Caco-2 (cell line): Measurements from ENCODE around the gene KCNJ1. TPM values are rescaled to one million over a fixed set of nuclear protein-coding genes. Genes with fewer than 3 reads are reported as not detected.

Source experiments
- BruUV-seq: library from RNA; stranded (reverse); fragments of 400-500 nt; replicated peaks from 2 replicates; lab custom pipeline; 2021; lab: Mats Ljungman, UMichigan
- CTCF ChIA-PET: fragments of 300-600 bp; sonication (Branson Sonifier 250); formaldehyde crosslinking; loops from one replicate; lab custom pipeline; 2022; ENCODE audit warnings: antibody characterized with exemption; lab: Charles Lee
- POLR2A ChIA-PET: fragments of 300-600 bp; sonication (Branson Sonifier 250); formaldehyde crosslinking; loops from one replicate; lab custom pipeline; 2022; ENCODE audit warnings: antibody characterized with exemption; lab: Charles Lee
- DNase-seq, 2 experiments: peaks; one replicate each; pipeline versions ENCODE4 v3.0.0 to v3.0.0-alpha.2; 2020 to 2022
- H3K27me3 ChIP-seq: replicated peaks from 2 replicates; pipeline ENCODE4 v1.6.0; 2011; ENCODE audit warnings: low read length; ENCODE audit not compliant: control insufficient read depth, insufficient read depth
- H3K36me3 ChIP-seq: 2 replicates; pipeline ENCODE4 v1.5.1; 2011; ENCODE audit warnings: low read length; ENCODE audit not compliant: control insufficient read depth, insufficient read depth
- H3K4me1 ChIP-seq: fragments of 250-450 bp; sonication (Bioruptor Pico); 2 replicates; pipeline ENCODE4 v1.5.1; 2020; ENCODE audit warnings: mild to moderate bottlenecking
- H3K4me3 ChIP-seq: 2 replicates; pipeline ENCODE4 v1.5.1; 2011; ENCODE audit warnings: low read depth, mild to moderate bottlenecking, control low read depth, low read length
- H3K9me3 ChIP-seq: fragments of 250-450 bp; sonication (Bioruptor Pico); 2 replicates; pipeline ENCODE4 v1.5.1; 2020; ENCODE audit warnings: mild to moderate bottlenecking, moderate library complexity
- H3K27ac Mint-ChIP-seq: one replicate; pipeline ENCODE4 v1.8.0; 2022; ENCODE audit warnings: mixed read lengths; ENCODE audit not compliant: unreplicated experiment
- H3K27me3 Mint-ChIP-seq: one replicate; pipeline ENCODE4 v1.8.0; 2022; ENCODE audit warnings: mixed read lengths; ENCODE audit not compliant: insufficient read depth, unreplicated experiment
- H3K36me3 Mint-ChIP-seq: one replicate; pipeline ENCODE4 v1.8.0; 2022; ENCODE audit warnings: mild to moderate bottlenecking, mixed read lengths; ENCODE audit not compliant: insufficient read depth, unreplicated experiment
- H3K4me1 Mint-ChIP-seq: one replicate; pipeline ENCODE4 v1.8.0; 2022; ENCODE audit warnings: low read depth, mixed read lengths; ENCODE audit not compliant: unreplicated experiment
- H3K4me3 Mint-ChIP-seq: one replicate; pipeline ENCODE4 v1.8.0; 2022; ENCODE audit warnings: mild to moderate bottlenecking, moderate library complexity, mixed read lengths; ENCODE audit not compliant: unreplicated experiment
- H3K9me3 Mint-ChIP-seq: one replicate; pipeline ENCODE4 v1.8.0; 2022; ENCODE audit warnings: mixed read lengths; ENCODE audit not compliant: unreplicated experiment
- intact Hi-C: fragments of 100-400 bp; cut with micrococcal nuclease; formaldehyde crosslinking; loops from one replicate; pipeline ENCODE4 v1.10.0; 2022; ENCODE audit not compliant: unreplicated experiment
- total RNA-seq: library from RNA; stranded (reverse); gene quantifications from 2 replicates; pipeline ENCODE4 v1.2.3, GENCODE V29; 2022
- TF ChIP-seq, protein P1 (sequence below), 2 experiments: fragments of 200-600 bp in 1 of 2; IDR thresholded peaks; 1 replicate in 1 of 2; 2 replicates in 1 of 2; pipeline versions ENCODE4 v1.5.1 to v1.8.0; 2011 to 2022; ENCODE audit warnings: antibody characterized with exemption in 1 of 2, control low read depth in 1 of 2, inconsistent platforms in 1 of 2, low read depth in 1 of 2, low read length in 1 of 2, mild to moderate bottlenecking in 1 of 2, moderate library complexity in 1 of 2; ENCODE audit not compliant: insufficient read depth in 1 of 2, severe bottlenecking in 1 of 2, unreplicated experiment in 1 of 2

Gene KCNJ1
- total RNA-seq, 1 experiment from 2014 or later: not detected

- Mint-ChIP-seq H3K4me3 (no peak overlapping the region), H3K9me3 (no peaks in the 10 kb centered on the region), H3K36me3 (peaks cover 6% of the 10 kb centered on the region), H3K4me1 (peaks cover 8% of the 10 kb centered on the region), H3K27me3 (no peaks in the 10 kb centered on the region), H3K27ac (no peak overlapping the region)
- no TSS peak for BruUV-seq
- Histone ChIP-seq H3K9me3 (peaks cover 3% of the 10 kb centered on the region; the same call in 1 of the 2 replicates), H3K4me1 (peaks cover 10% of the 10 kb centered on the region), H3K36me3 (no peaks in the 10 kb centered on the region), H3K4me3 (no peak overlapping the region), H3K27me3 (no peaks in the 10 kb centered on the region)
- POLR2A ChIA-PET: no interaction called here
- intact Hi-C loops: no loop called here
- TF ChIP-seq, protein P1, sequence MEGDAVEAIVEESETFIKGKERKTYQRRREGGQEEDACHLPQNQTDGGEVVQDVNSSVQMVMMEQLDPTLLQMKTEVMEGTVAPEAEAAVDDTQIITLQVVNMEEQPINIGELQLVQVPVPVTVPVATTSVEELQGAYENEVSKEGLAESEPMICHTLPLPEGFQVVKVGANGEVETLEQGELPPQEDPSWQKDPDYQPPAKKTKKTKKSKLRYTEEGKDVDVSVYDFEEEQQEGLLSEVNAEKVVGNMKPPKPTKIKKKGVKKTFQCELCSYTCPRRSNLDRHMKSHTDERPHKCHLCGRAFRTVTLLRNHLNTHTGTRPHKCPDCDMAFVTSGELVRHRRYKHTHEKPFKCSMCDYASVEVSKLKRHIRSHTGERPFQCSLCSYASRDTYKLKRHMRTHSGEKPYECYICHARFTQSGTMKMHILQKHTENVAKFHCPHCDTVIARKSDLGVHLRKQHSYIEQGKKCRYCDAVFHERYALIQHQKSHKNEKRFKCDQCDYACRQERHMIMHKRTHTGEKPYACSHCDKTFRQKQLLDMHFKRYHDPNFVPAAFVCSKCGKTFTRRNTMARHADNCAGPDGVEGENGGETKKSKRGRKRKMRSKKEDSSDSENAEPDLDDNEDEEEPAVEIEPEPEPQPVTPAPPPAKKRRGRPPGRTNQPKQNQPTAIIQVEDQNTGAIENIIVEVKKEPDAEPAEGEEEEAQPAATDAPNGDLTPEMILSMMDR (IDR thresholded peaks at IDR 0.05; ENCODE audit: insufficient read depth in 1 of 2, low read depth in 1 of 2, low read length in 1 of 2, severe bottlenecking in 1 of 2, unreplicated experiment in 1 of 2): no peak
- no peak for DNase-seq
- CTCF ChIA-PET: no interaction called here
Measured at GRCh38 chr11:128840137-128840536, 27.0 kb downstream of the KCNJ1 start.

- H3K27me3 Mint-ChIP-seq: peaks cover 3% of the 10 kb centered on the region
- no peaks in the 10 kb centered on the region for H3K27me3 ChIP-seq
- TF ChIP-seq, protein P1 (IDR thresholded peaks at IDR 0.05; ENCODE audit: insufficient read depth in 1 of 2, low read depth in 1 of 2, low read length in 1 of 2, severe bottlenecking in 1 of 2, unreplicated experiment in 1 of 2): no peak
- H3K9me3 Mint-ChIP-seq: no peaks in the 10 kb centered on the region
- H3K4me3 Mint-ChIP-seq: no peak overlapping the region
- H3K4me1 ChIP-seq: peaks cover 10% of the 10 kb centered on the region
- ChIA-PET CTCF (no interaction called here), POLR2A (no interaction called here)
- peaks cover 3% of the 10 kb centered on the region; the same call in 1 of the 2 replicates for H3K9me3 ChIP-seq
- no peak overlapping the region for H3K4me3 ChIP-seq
- DNase-seq: no peak
- BruUV-seq: no TSS peak
- H3K36me3 ChIP-seq: no peaks in the 10 kb centered on the region
- H3K27ac Mint-ChIP-seq: no peak overlapping the region
- H3K36me3 Mint-ChIP-seq: peaks cover 6% of the 10 kb centered on the region
- peaks cover 8% of the 10 kb centered on the region for H3K4me1 Mint-ChIP-seq
- intact Hi-C loops: no loop called here
Measured at GRCh38 chr11:128839081-128839480, 28.0 kb downstream of the KCNJ1 start.

- H3K4me1 Mint-ChIP-seq: peaks cover 8% of the 10 kb centered on the region
- H3K27me3 Mint-ChIP-seq: peaks cover 8% of the 10 kb centered on the region
- TF ChIP-seq, protein P1 (IDR thresholded peaks at IDR 0.05; ENCODE audit: insufficient read depth in 1 of 2, low read depth in 1 of 2, low read length in 1 of 2, severe bottlenecking in 1 of 2, unreplicated experiment in 1 of 2): no peak
- Histone ChIP-seq H3K9me3 (peaks cover 3% of the 10 kb centered on the region; the same call in 1 of the 2 replicates), H3K36me3 (no peaks in the 10 kb centered on the region), H3K4me1 (peaks cover 10% of the 10 kb centered on the region), H3K27me3 (no peaks in the 10 kb centered on the region), H3K4me3 (no peak overlapping the region)
- ChIA-PET CTCF (no interaction called here), POLR2A (no interaction called here)
- no peaks in the 10 kb centered on the region for H3K9me3 Mint-ChIP-seq
- H3K36me3 Mint-ChIP-seq: peaks cover 6% of the 10 kb centered on the region
- no peak overlapping the region for H3K4me3 Mint-ChIP-seq
- BruUV-seq: no TSS peak
- no peak for DNase-seq
- H3K27ac Mint-ChIP-seq: no peak overlapping the region
- intact Hi-C loops: no loop called here
Measured at GRCh38 chr11:128837627-128838026, 29.5 kb downstream of the KCNJ1 start.
